GM18526 (cell line): ENCODE data around the gene RHOF.

ENCODE experiments used
- POLR2A ChIP-seq: IDR thresholded peaks from 3 replicates; pipeline ENCODE4 v1.6.1; 2011; ENCODE audit not compliant: insufficient read length; ENCODE audit errors: extremely low read depth

RHOF gene

GRCh38 chr12:121792607-121793439 is 665 bp downstream of the RHOF start:
- TF ChIP-seq POLR2A = peak; percentile 34

GRCh38 chr12:121791671-121792551 is 1.6 kb downstream of the RHOF start:
- TF ChIP-seq POLR2A = no peak

GRCh38 chr12:121789800-121790728 is 3.4 kb downstream of the RHOF start:
- TF ChIP-seq POLR2A = peak; percentile 68

GRCh38 chr12:121789233-121789781 is 4.2 kb downstream of the RHOF start:
- TF ChIP-seq POLR2A = no peak

- TF ChIP-seq POLR2A = peak; percentile 2
These were observed 5.2 kb downstream of the RHOF start for GRCh38 chr12:121788176-121788818.

GRCh38 chr12:121787063-121788025 is 6.1 kb downstream of the RHOF start:
- TF ChIP-seq POLR2A = no peak

GRCh38 chr12:121786440-121786825 is 7.1 kb downstream of the RHOF start:
- no peak for TF ChIP-seq POLR2A

GRCh38 chr12:121784460-121784859 is 9.0 kb downstream of the RHOF start:
- TF ChIP-seq POLR2A = no peak

GRCh38 chr12:121783766-121784165 is 9.7 kb downstream of the RHOF start:
- no peak for TF ChIP-seq POLR2A

GRCh38 chr12:121781998-121782979 is 11.2 kb downstream of the RHOF start:
- peak; percentile 14 for TF ChIP-seq POLR2A

- no peak for TF ChIP-seq POLR2A
These were observed 11.9 kb downstream of the RHOF start for GRCh38 chr12:121781484-121781997.

- TF ChIP-seq POLR2A = no peak
These were observed 13.1 kb downstream of the RHOF start for GRCh38 chr12:121780429-121780828.
